ENCODE results near the gene XPC. TPM values are rescaled to one million over a fixed set of nuclear protein-coding genes. Genes with fewer than 3 reads are reported as not detected.

XPC gene
- polyA plus RNA-seq, 1 of the 3 experiments (the other 2 are of a cell fraction): 50.0 TPM

DNA sequence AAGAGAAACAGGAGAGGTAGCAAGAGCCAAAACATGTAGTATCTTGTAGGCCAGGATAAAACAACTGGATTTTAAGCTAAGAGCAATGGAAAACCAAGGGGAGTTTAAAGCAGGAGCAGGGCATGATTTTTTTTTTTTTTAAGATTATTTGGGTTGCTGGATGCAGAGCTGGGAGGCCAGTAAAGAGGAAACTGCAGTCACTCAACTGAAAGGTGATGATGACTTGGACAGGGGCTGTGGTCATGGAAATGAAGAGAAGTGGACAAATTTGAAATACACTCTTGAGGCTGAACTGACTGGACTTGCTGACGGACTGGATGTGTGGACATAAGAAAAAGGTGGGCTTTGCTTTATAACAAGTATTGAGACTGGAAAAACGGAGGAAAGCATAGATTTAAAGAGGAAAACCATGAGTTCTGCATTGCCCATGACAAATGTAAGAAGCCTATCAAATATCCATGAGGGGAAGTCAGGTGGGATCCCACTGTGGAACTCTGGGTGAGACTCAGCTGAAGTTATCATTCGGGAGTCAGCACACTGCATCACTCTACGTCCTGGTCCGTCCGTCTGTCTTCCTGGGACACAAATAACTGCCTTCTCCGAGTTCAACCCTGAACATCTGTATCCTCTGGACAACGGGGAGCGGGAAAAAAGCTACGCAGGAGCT is 688 bp downstream of the XPC start:
- peak overlapping the region; percentile 90 to 98 for H3K4me3 ChIP-seq (ENCODE audit: low read depth in 2 of 2, low read length in 1 of 2)
- CTCF ChIA-PET: interaction anchor here (1.1 to 2.7 kb wide), 4 partner anchors 10 to 281 kb away, joined by 3 to 12 read pairs (median 4); no protein-coding TSS in a partner anchor
- peak overlapping the region; percentile 94 for H3K9ac ChIP-seq
- peaks cover 17 to 36% of the 10 kb centered on the region in 2 experiments; a peak in 3 of 4 replicates for H3K4me1 ChIP-seq (ENCODE audit: control insufficient read depth in 1 of 2, insufficient read depth in 2 of 2, low read depth in 1 of 2, low read length in 1 of 2)
- peaks cover 14% of the 10 kb centered on the region for H3F3A ChIP-seq (replicated peaks; ENCODE audit: insufficient read depth)
- H3K27ac ChIP-seq (ENCODE audit: low read depth in 2 of 2, low read length in 1 of 2): peak overlapping the region; percentile 90 to 94
- H4K20me1 ChIP-seq (ENCODE audit: insufficient read depth): peaks cover 14% of the 10 kb centered on the region; the same call in 1 of the 2 replicates
- no peaks in the 10 kb centered on the region for H3K9me2 ChIP-seq
- DNase-seq: no peak
- 2% methylated on average over 6 of the region's 10 CpGs for WGBS (ENCODE audit: low lambda C conversion rate)
- no peaks in the 10 kb centered on the region for H3K9me3 ChIP-seq
- POLR2A ChIA-PET: interaction anchor here (0.7 to 2.0 kb wide), 7 partner anchors 19 to 921 kb away, joined by 3 to 35 read pairs (median 4); partner anchors contain the start of genes CHCHD4, RBSN and TMEM43
- peak overlapping the region; percentile 90 for H3K4me2 ChIP-seq
- H3K27me3 ChIP-seq (ENCODE audit: insufficient read depth): no peaks in the 10 kb centered on the region
- H3K36me3 ChIP-seq (replicated peaks in 1 of 2; ENCODE audit: control insufficient read depth in 1 of 2, insufficient read depth in 2 of 2, low read length in 1 of 2): peaks cover 18 to 23% of the 10 kb centered on the region in 2 experiments
- H2AFZ ChIP-seq (ENCODE audit: low read depth): no peak overlapping the region
- H3K79me2 ChIP-seq (ENCODE audit: insufficient read depth): peaks cover 89% of the 10 kb centered on the region
- TF ChIP-seq GATA2 (CRISPR knock-in tag; IDR thresholded peaks at IDR 0.05): no peak
- TF ChIP-seq USF2 (IDR thresholded peaks at IDR 0.05; ENCODE audit: borderline replicate concordance, low read depth, low read length): no peak
- TF ChIP-seq MXI1 (IDR thresholded peaks at IDR 0.05; ENCODE audit: low read depth, low read length): no peak
- TF ChIP-seq FOXM1 (IDR thresholded peaks at IDR 0.05; ENCODE audit: low read depth): no peak
- no peak for TF ChIP-seq ELF1 (IDR thresholded peaks at IDR 0.05)
- TF ChIP-seq SIN3A (IDR thresholded peaks at IDR 0.05; ENCODE audit: borderline replicate concordance, low read depth, low read length): no peak
- TF ChIP-seq, protein P1, sequence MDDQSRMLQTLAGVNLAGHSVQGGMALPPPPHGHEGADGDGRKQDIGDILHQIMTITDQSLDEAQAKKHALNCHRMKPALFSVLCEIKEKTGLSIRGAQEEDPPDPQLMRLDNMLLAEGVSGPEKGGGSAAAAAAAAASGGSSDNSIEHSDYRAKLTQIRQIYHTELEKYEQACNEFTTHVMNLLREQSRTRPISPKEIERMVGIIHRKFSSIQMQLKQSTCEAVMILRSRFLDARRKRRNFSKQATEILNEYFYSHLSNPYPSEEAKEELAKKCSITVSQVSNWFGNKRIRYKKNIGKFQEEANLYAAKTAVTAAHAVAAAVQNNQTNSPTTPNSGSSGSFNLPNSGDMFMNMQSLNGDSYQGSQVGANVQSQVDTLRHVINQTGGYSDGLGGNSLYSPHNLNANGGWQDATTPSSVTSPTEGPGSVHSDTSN (IDR thresholded peaks at IDR 0.05): no peak
- no peak for TF ChIP-seq FOSL2 (IDR thresholded peaks at IDR 0.05; ENCODE audit: borderline replicate concordance, low read depth)
- TF ChIP-seq JUND (IDR thresholded peaks at IDR 0.05): no peak
- TF ChIP-seq GABPA (IDR thresholded peaks at IDR 0.05; ENCODE audit: low read depth): no peak
- TF ChIP-seq, protein P2, sequence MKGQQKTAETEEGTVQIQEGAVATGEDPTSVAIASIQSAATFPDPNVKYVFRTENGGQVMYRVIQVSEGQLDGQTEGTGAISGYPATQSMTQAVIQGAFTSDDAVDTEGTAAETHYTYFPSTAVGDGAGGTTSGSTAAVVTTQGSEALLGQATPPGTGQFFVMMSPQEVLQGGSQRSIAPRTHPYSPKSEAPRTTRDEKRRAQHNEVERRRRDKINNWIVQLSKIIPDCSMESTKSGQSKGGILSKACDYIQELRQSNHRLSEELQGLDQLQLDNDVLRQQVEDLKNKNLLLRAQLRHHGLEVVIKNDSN (IDR thresholded peaks at IDR 0.05; ENCODE audit: borderline replicate concordance, low read depth): no peak
- no peak for TF ChIP-seq CHD2 (IDR thresholded peaks at IDR 0.05; ENCODE audit: low read length, partially characterized antibody)
- no peak for TF ChIP-seq TCF12 (IDR thresholded peaks at IDR 0.05)
- TF ChIP-seq POLR2AphosphoS5 (IDR thresholded peaks at IDR 0.05; ENCODE audit: low read depth, low read length): no peak
- no peak for TF ChIP-seq NFIC (IDR thresholded peaks at IDR 0.05; ENCODE audit: borderline replicate concordance)
- no peak for TF ChIP-seq SMC3 (IDR thresholded peaks at IDR 0.05; ENCODE audit: low read depth, low read length)

Measured in SK-N-SH (cell line).